Measurements from ENCODE around the gene BHMT2. TPM values are rescaled to one million over a fixed set of nuclear protein-coding genes. Genes with fewer than 3 reads are reported as not detected.

BHMT2 gene
- total RNA-seq, 2 experiments from 2014 or later, result not detected

DNA sequence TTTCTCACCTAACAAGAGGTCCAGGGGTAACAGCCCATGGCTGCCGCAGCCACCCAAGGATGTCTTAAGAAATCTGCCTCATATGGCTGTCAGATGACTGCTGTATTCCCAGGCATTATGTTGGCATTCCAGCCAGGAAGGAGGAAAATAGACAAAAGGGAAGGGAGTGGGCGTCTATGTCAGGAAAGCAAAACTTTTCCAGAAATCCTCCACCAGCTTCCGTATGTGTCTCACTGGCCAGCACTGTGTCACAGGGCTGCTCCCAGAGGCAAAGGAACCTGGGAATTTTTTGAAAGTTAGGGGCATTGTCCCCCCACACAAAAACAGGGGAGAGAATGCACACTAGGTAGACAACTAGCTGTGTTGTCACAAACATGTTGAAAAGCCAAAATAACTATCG lies 7.3 kb downstream of the BHMT2 start:
- ChIA-PET POLR2A (no interaction called here), CTCF (no interaction called here)
- Mint-ChIP-seq H3K27me3 (peaks cover 9% of the 10 kb centered on the region), H3K27ac (no peak overlapping the region), H3K4me1 (no peaks in the 10 kb centered on the region), H3K9me3 (peaks cover 2% of the 10 kb centered on the region), H3K4me3 (no peak overlapping the region), H3K36me3 (ENCODE audit: low read depth) (no peaks in the 10 kb centered on the region)
- DNase-seq, result no peak

DNA sequence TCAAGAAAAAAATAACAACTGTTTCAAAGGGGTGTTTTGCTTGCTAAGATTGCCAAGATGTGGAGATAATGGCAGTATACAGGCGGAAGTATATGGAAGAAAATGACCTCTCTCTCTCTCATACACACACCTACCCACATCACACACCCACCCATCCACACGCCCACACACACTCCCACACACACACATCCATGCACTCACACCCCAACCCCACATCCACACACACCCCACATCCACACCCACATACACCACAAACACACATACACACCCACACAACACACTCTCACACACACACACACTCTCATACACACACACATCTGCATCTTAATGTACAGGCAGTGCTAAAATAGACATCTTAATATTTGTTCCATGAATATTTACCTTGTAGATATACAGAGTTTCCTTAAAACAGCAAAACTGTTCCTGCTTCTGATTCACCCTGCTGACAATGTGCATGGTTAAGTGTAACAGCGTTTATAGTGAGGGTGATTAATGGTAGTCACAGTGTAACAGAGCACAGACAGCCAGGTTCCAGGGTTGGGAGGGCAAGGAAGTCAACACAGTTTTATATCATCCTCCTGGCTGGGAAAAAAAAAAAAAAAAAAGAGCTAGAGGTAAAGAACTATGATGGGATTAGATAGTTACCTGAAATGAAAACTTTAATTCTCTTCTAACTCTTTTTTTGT lies 8.3 kb downstream of the BHMT2 start:
- no peak for DNase-seq
- CTCF ChIA-PET, result interaction anchor here (1.0 kb wide), 1 partner anchor 11 kb away, joined by 3 read pairs; no protein-coding TSS in a partner anchor
- no peak overlapping the region for H3K4me3 Mint-ChIP-seq
- peaks cover 2% of the 10 kb centered on the region for H3K27me3 Mint-ChIP-seq
- POLR2A ChIA-PET, result no interaction called here
- no peaks in the 10 kb centered on the region for H3K36me3 Mint-ChIP-seq (ENCODE audit: low read depth)
- no peaks in the 10 kb centered on the region for H3K4me1 Mint-ChIP-seq
- H3K9me3 Mint-ChIP-seq, result no peaks in the 10 kb centered on the region
- no peak overlapping the region for H3K27ac Mint-ChIP-seq

DNA sequence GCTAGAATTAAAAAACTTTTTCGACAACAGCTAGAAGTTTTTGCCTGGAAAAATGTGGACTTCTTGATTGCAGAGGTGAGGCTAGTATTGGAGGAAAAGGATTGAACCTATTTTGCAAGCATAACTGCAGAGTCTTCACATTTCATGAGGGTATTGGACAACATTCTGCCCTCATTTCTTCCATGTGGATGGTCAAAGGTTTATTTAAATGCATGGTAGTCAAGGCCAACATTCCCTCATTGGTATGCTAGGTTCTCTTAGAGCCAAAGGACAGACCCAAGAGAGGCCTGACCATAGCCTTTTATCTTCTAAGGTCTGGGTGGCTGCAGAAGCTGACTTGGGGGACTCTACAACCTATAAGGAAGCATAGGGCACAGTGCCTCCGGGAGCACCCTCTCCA lies 11.2 kb downstream of the BHMT2 start:
- ChIA-PET POLR2A (no interaction called here), CTCF (no interaction called here)
- no peaks in the 10 kb centered on the region for H3K9me3 Mint-ChIP-seq
- no peak for DNase-seq
- no peaks in the 10 kb centered on the region for H3K36me3 Mint-ChIP-seq (ENCODE audit: low read depth)
- H3K4me3 Mint-ChIP-seq, result no peak overlapping the region
- no peaks in the 10 kb centered on the region for H3K27me3 Mint-ChIP-seq
- no peak overlapping the region for H3K27ac Mint-ChIP-seq
- no peaks in the 10 kb centered on the region for H3K4me1 Mint-ChIP-seq

DNA sequence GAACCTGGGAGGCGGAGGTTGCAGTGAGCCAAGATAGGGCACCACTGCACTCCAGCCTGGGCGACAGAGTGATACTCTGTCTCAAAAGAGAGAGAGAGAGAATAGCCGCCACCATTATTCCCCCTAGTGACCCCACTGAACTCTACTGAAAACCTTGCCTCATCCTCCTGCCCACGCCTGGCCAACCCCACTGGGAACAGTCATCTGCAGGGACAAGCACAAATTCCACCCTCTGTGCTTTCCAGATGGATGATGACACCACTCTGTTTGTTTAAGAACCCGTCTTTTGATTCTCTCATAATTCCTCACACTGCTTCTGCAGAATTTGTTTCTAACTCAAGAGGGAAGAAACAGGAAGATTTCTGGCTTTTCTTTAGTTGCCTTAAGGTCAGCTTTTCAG lies 12.2 kb downstream of the BHMT2 start:
- Mint-ChIP-seq H3K27ac (no peak overlapping the region), H3K27me3 (no peaks in the 10 kb centered on the region), H3K9me3 (no peaks in the 10 kb centered on the region), H3K4me3 (no peak overlapping the region), H3K36me3 (ENCODE audit: low read depth) (no peaks in the 10 kb centered on the region), H3K4me1 (no peaks in the 10 kb centered on the region)
- ChIA-PET POLR2A (no interaction called here), CTCF (no interaction called here)
- no peak for DNase-seq

DNA sequence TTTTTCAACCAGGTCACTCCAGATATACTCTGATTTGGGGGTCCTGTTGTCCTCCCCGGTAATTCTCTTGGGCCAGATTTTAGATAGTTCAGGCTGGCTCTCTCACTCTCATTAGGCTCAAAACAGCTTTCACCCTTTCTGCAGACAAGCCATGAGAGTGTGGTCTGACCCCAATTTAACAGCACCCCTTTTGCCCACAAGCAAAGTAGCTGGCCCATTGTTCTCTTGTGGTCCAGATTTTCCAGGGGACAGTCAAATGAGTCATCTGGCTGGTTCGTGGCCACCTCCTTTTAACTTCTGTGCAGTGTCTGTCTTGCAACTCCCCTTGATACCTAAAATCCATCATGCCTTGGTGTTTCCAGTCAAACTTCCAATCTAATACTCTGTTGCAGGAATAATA lies 16.5 kb downstream of the BHMT2 start:
- ChIA-PET POLR2A (no interaction called here), CTCF (no interaction called here)
- Mint-ChIP-seq H3K4me3 (no peak overlapping the region), H3K4me1 (no peaks in the 10 kb centered on the region), H3K27ac (no peak overlapping the region), H3K36me3 (ENCODE audit: low read depth) (no peaks in the 10 kb centered on the region), H3K9me3 (no peaks in the 10 kb centered on the region), H3K27me3 (no peaks in the 10 kb centered on the region)
- DNase-seq, result no peak

DNA sequence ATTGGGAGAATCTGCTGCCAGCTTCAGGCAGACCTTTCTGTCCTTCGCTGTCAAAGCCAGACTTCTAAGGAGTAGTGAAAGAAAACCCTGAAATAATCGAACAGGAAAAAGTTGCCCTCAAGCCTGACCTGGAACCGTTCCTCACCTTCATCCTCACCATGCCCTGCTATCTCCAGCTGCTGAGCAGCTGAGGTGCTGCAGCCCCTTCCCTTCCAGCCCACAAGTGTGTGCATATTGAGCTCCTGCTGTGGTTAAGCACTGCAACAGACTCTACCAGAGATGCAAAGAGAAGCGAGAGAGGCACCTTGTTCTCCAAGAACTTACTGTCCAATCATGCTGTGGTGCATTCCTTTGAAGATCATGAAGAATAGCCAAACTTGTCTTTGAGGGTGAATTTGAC lies 18.9 kb downstream of the BHMT2 start:
- Mint-ChIP-seq H3K27ac (no peak overlapping the region), H3K4me1 (no peaks in the 10 kb centered on the region), H3K27me3 (no peaks in the 10 kb centered on the region), H3K9me3 (no peaks in the 10 kb centered on the region), H3K36me3 (ENCODE audit: low read depth) (no peaks in the 10 kb centered on the region), H3K4me3 (no peak overlapping the region)
- POLR2A ChIA-PET, result no interaction called here
- no peak for DNase-seq
- CTCF ChIA-PET, result no interaction called here

DNA sequence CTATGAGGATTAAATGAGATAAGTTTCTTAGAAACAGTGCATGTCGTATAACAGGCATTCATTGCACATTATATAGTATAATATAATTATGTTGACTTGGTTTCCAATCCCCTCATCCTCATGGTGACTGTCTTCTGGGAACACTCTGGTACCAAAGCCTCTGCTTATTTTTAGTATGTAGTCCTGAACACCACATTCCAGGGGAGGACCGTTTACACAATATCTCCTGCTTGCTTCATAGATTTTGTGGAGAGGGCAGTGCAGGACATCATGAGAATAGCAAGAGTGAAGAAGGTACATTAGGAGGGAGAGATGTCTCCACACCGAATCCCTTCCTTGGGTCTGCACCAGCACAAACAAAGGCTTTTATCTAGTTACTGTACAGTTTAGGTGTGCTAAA lies 21.5 kb downstream of the BHMT2 start:
- Mint-ChIP-seq H3K27ac (no peak overlapping the region), H3K36me3 (ENCODE audit: low read depth) (no peaks in the 10 kb centered on the region), H3K4me3 (no peak overlapping the region), H3K9me3 (peaks cover 4% of the 10 kb centered on the region), H3K27me3 (peaks cover 4% of the 10 kb centered on the region), H3K4me1 (no peaks in the 10 kb centered on the region)
- ChIA-PET CTCF (no interaction called here), POLR2A (no interaction called here)
- DNase-seq, result no peak

DNA sequence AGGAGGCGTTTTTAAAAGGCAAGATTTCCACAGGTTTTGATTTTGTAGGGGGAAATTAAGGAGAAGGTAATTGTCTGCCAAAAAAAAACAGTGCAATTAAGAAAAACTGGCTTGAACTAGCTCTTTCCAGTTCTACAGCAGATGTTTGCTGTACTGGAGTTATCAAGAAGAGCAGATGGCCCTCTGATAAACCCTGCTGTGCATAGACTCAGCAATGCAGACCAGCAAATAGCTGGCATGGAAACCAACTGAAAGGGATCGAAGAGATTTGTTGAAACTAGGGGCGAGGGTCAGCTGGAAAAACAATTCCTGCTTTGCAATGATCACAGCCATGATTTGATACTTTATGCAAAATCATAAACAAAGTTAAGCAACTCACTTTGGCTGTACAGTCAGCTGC lies 24.2 kb downstream of the BHMT2 start:
- no peak overlapping the region for H3K4me3 Mint-ChIP-seq
- H3K27me3 Mint-ChIP-seq, result peaks cover 4% of the 10 kb centered on the region
- no peaks in the 10 kb centered on the region for H3K4me1 Mint-ChIP-seq
- H3K36me3 Mint-ChIP-seq (ENCODE audit: low read depth), result no peaks in the 10 kb centered on the region
- peaks cover 4% of the 10 kb centered on the region for H3K9me3 Mint-ChIP-seq
- DNase-seq, result no peak
- no peak overlapping the region for H3K27ac Mint-ChIP-seq
- ChIA-PET CTCF (interaction anchor here (1.0 kb wide), 1 partner anchor 27 kb away, joined by 3 read pairs; no protein-coding TSS in a partner anchor), POLR2A (no interaction called here)

DNA sequence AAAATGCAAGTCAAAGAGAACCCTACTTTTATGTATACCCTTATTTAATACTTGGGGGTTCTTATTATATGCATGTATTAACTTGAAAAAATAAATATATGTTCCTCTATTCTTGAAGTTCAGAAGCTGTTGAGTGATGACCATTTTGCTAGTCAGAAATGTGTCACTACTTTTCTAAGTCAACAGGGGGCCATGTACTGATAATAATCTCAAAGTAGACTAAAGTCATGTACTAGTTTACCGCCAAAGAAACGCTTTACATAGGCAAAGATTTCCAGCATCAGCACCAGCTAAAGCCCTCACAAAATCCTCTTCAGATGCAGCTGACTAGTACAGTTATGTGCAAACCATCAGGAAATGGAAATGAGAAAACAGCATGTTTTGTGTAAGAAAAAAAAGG lies 36.3 kb downstream of the BHMT2 start:
- no peak overlapping the region for H3K27ac Mint-ChIP-seq
- H3K4me3 Mint-ChIP-seq, result no peak overlapping the region
- DNase-seq, result no peak
- CTCF ChIA-PET, result interaction anchor here (0.6 to 1.4 kb wide), 2 partner anchors 27 to 97 kb away, joined by 3 to 4 read pairs; no protein-coding TSS in a partner anchor
- no peaks in the 10 kb centered on the region for H3K36me3 Mint-ChIP-seq (ENCODE audit: low read depth)
- POLR2A ChIA-PET, result no interaction called here
- H3K9me3 Mint-ChIP-seq, result no peaks in the 10 kb centered on the region
- no peaks in the 10 kb centered on the region for H3K4me1 Mint-ChIP-seq
- peaks cover 35% of the 10 kb centered on the region for H3K27me3 Mint-ChIP-seq

DNA sequence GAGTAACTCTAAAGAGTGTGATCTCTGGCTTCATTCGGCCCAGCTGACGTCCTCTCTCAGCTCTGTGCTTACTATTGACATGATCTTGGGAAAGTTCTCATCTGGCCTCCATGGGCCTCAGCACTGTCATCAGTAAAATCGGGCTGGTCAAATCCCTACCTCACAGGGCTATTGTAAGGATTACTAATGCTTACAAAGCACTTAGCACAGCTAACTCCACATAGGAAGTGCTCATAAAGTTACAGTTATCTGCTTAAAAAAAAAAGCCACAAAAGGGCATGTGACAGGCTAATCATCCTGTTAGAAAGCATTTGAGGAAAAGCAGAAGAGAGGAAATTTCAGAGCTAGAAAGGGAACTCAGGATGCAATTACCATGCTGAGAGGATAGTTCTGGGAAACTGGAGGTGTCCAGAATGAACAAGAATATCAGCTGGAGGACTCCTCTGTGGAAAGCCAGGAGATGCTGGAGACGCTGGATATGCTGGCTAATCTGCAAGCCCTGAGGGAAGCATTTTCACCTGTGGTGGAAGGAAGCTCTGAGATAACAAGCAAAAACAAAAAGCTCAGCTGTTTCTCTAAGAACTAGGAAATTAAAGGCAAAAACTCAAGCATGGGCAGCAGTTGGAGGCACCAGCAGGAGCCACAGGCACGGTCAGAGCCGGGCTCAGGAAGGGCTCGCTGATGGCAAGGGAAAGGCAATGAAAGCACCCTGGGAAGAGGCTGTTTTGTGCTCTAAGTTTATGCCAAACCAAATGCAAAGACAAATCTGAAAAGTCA lies 37.6 kb downstream of the BHMT2 start:
- ChIA-PET CTCF (interaction anchor here (0.6 kb wide), 1 partner anchor 318 kb away, joined by 4 read pairs; no protein-coding TSS in a partner anchor), POLR2A (no interaction called here)
- no peak overlapping the region for H3K27ac Mint-ChIP-seq
- peaks cover 47% of the 10 kb centered on the region for H3K27me3 Mint-ChIP-seq
- no peaks in the 10 kb centered on the region for H3K36me3 Mint-ChIP-seq (ENCODE audit: low read depth)
- no peak overlapping the region for H3K4me3 Mint-ChIP-seq
- H3K4me1 Mint-ChIP-seq, result no peaks in the 10 kb centered on the region
- H3K9me3 Mint-ChIP-seq, result no peaks in the 10 kb centered on the region
- no peak for DNase-seq

DNA sequence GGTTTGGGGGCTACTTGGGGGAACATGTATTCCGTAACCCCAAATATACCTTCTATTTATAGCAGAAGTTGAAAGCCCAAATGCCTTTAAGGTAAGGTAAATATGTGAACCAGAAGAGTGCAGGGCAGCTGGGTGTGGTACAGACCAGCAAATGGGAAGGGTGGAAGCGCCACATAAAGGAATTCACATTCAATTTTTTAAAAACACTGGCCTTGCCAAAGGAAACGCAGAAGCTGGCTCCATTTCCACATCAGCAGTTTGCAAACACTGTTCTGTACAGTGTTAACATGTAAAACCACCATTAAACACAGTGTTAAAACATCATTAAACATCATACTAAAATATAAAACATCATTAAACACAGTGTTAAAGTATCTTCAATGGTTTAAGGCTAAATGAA lies 38.5 kb downstream of the BHMT2 start:
- Mint-ChIP-seq H3K27ac (no peak overlapping the region), H3K4me3 (no peak overlapping the region), H3K36me3 (ENCODE audit: low read depth) (peaks cover 2% of the 10 kb centered on the region), H3K27me3 (peaks cover 53% of the 10 kb centered on the region), H3K4me1 (no peaks in the 10 kb centered on the region), H3K9me3 (no peaks in the 10 kb centered on the region)
- DNase-seq, result no peak
- ChIA-PET POLR2A (no interaction called here), CTCF (no interaction called here)

DNA sequence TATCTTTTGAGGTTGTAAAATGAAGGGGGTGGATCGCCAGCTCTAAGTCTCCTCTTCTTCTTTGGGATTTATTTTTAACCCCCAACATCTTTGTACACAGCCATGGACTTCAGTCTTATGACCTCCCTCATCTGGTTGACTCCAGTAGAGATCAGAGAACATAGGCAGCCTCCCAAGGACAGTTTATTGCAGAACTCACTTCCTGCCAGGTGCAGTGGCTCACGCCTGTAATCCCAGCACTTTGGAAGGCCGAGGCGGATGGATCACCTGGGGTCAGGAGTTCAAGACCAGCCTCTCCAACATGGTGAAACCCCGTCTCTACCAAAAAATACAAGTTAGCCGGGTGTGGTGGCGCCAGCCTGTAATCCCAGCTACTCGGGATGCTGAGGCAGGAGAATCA lies 39.2 kb downstream of the BHMT2 start:
- CTCF ChIA-PET, result no interaction called here
- H3K9me3 Mint-ChIP-seq, result no peaks in the 10 kb centered on the region
- no peak for DNase-seq

DNA sequence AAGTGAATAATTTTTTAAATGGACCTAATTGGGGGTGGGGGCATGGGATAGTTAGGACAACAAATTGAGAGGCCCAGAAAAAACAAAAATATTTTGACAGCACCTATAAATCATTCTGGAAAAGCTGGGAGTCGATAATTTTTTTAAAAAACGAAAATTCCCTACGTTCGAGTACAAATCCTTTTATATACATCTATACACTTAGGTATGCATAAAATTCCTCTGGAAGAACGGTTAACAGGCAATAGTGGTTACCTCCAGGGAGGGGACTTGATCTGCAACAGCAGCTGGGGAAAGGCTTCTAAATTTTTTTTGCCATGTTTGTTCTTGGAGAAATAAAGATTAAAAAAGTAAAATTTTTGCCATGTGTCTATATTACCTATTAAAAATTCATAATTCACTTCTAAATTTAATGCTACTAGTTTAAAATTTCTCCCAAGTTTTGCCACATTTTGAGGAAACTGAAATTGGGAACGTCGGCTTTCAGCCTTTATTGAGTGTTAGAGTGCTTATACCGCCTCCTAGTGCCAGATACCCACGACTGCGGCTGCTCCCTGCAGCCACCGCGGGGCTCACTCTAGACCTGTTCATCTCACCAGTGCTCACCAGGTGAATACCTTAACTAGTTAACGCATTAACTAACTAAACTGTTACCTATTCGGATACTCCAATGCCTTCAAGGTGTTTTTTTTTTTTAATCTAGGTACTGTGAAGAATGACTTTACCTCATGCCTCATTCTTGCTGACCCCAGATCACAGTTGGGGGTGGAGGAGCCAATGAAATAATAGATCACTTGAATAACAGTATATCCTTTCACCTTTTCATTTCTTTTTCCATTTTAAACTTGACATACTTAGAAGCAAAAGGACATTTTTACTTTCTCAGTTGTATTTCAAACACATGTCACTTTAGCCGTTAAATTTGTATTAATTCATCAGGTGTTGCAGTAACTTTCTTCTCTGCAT lies 40.2 kb downstream of the BHMT2 start:
- peaks cover 64% of the 10 kb centered on the region for H3K27me3 Mint-ChIP-seq

More for the DNA sequence above, 39.2 kb downstream of the BHMT2 start:
- POLR2A ChIA-PET, result interaction anchor here (0.7 kb wide), 1 partner anchor 55 kb away, joined by 3 read pairs; no protein-coding TSS in a partner anchor
- H3K4me1 Mint-ChIP-seq, result no peaks in the 10 kb centered on the region
- H3K36me3 Mint-ChIP-seq (ENCODE audit: low read depth), result peaks cover 2% of the 10 kb centered on the region
- no peak overlapping the region for H3K27ac Mint-ChIP-seq
- H3K27me3 Mint-ChIP-seq, result peaks cover 58% of the 10 kb centered on the region
- no peak overlapping the region for H3K4me3 Mint-ChIP-seq

More for the DNA sequence above, 40.2 kb downstream of the BHMT2 start:
- DNase-seq, result peak; percentile 8
- CTCF ChIA-PET, result no interaction called here
- H3K27ac Mint-ChIP-seq, result no peak overlapping the region
- no peak overlapping the region for H3K4me3 Mint-ChIP-seq
- no peaks in the 10 kb centered on the region for H3K9me3 Mint-ChIP-seq
- POLR2A ChIA-PET, result no interaction called here
- H3K36me3 Mint-ChIP-seq (ENCODE audit: low read depth), result peaks cover 2% of the 10 kb centered on the region
- H3K4me1 Mint-ChIP-seq, result no peaks in the 10 kb centered on the region
